HepG2 (cell line): ENCODE results near the gene ICAM3. TPM values are rescaled to one million over a fixed set of nuclear protein-coding genes. Genes with fewer than 3 reads are reported as not detected.

Experiments
- CBFB ChIP-seq: sonication (generic); formaldehyde crosslinking; IDR thresholded peaks from 2 replicates; pipeline ENCODE4 v1.4.0; 2020; ENCODE audit warnings: missing genetic modification reagents
- CBX5 ChIP-seq: sonication (generic); formaldehyde crosslinking; IDR thresholded peaks from 2 replicates; pipeline ENCODE4 v1.4.0; 2020; ENCODE audit warnings: missing genetic modification reagents, borderline replicate concordance
- MED1 ChIP-seq: sonication (generic); formaldehyde crosslinking; IDR thresholded peaks from 2 replicates; pipeline ENCODE4 v1.4.0; 2020; ENCODE audit warnings: missing genetic modification reagents
- NR2F1 ChIP-seq, 2 experiments: fragments of 450-650 bp in 1 of 2; formaldehyde crosslinking in 1 of 2; IDR thresholded peaks; 2 replicates each; pipeline versions ENCODE4 v1.5.0 to v1.6.1; 2016 to 2020; ENCODE audit warnings: mild to moderate bottlenecking in 1 of 2, missing compliant biosample characterization in 1 of 2, missing genetic modification reagents in 1 of 2, moderate library complexity in 1 of 2
- PAX8 ChIP-seq: sonication (generic); formaldehyde crosslinking; IDR thresholded peaks from 2 replicates; pipeline ENCODE4 v1.8.0; 2022; ENCODE audit warnings: mild to moderate bottlenecking, missing genetic modification reagents, borderline replicate concordance
- PCBP1 ChIP-seq: fragments of 200-400 bp; formaldehyde crosslinking; IDR thresholded peaks from 2 replicates; pipeline ENCODE4 v1.6.1; 2017; ENCODE audit warnings: mild to moderate bottlenecking, low read depth, low read length, borderline replicate concordance
- SAP130 ChIP-seq: IDR thresholded peaks from 2 replicates; pipeline ENCODE4 v1.6.1; 2016; ENCODE audit warnings: low read depth
- SRSF1 ChIP-seq: fragments of 200-400 bp; formaldehyde crosslinking; optimal IDR thresholded peaks from 2 replicates; pipeline ENCODE3; 2017; ENCODE audit warnings: mild to moderate bottlenecking, low read depth, low read length, moderate library complexity
- ZBTB39 ChIP-seq: sonication (generic); formaldehyde crosslinking; IDR thresholded peaks from 2 replicates; pipeline ENCODE4 v1.5.0; 2020; ENCODE audit warnings: missing genetic modification reagents
- ZNF282 ChIP-seq: fragments of 450-650 bp; IDR thresholded peaks from 2 replicates; pipeline ENCODE4 v1.6.1; 2018; ENCODE audit not compliant: partially characterized antibody
- ZNF709 ChIP-seq: sonication (generic); formaldehyde crosslinking; IDR thresholded peaks from 2 replicates; pipeline ENCODE4 v1.5.0; 2020; ENCODE audit warnings: mild to moderate bottlenecking, missing genetic modification reagents
- ZNF781 ChIP-seq: sonication (generic); formaldehyde crosslinking; IDR thresholded peaks from 2 replicates; pipeline ENCODE4 v1.5.1; 2020; ENCODE audit warnings: borderline replicate concordance, mild to moderate bottlenecking, missing genetic modification reagents; ENCODE audit errors: not compliant biosample characterization
- ZSCAN21 ChIP-seq: sonication (generic); formaldehyde crosslinking; IDR thresholded peaks from 2 replicates; pipeline ENCODE4 v1.8.0; 2022; ENCODE audit warnings: mild to moderate bottlenecking, missing genetic modification reagents, moderate library complexity, borderline replicate concordance
- polyA plus RNA-seq, 8 experiments: library from polyadenylated mRNA; depleted of rRNA in 3 of 8; stranded (reverse) in 7 of 8; unstranded in 1 of 8; fragments of >200 nt; fragmentation: Illumina TruSeq in 4 of 8; extraction: Trizol in 4 of 8; gene quantifications; 2 replicates each; pipeline versions ENCODE4 v1.2.1 to v1.2.3, GENCODE V29; 2011 to 2016; ENCODE audit warnings: low read depth in 4 of 8, missing spikeins in 1 of 8, mixed read lengths in 1 of 8; ENCODE audit not compliant: insufficient read depth in 1 of 8
- total RNA-seq, 5 experiments: library from RNA; depleted of rRNA; stranded (reverse); fragments of >200 nt; fragmentation: Illumina TruSeq; extraction: Trizol; gene quantifications; 2 replicates each; pipeline ENCODE4 v1.2.3, GENCODE V29; 2016; ENCODE audit warnings: low read depth in 1 of 5
- TF ChIP-seq, protein P1 (sequence below): sonication (generic); formaldehyde crosslinking; IDR thresholded peaks from 2 replicates; pipeline ENCODE4 v1.5.0; 2020; ENCODE audit warnings: missing genetic modification reagents
- TF ChIP-seq, protein P2 (sequence below): IDR thresholded peaks from 2 replicates; pipeline ENCODE4 v1.6.1; 2012; ENCODE audit warnings: low read length, improper control_type of control experiment
- TF ChIP-seq, protein P3 (sequence below): sonication (generic); formaldehyde crosslinking; IDR thresholded peaks from 2 replicates; pipeline ENCODE4 v1.8.1; 2023; ENCODE audit warnings: mild to moderate bottlenecking, missing genetic modification reagents
- TF ChIP-seq, protein P4 (sequence below): sonication (generic); formaldehyde crosslinking; conservative IDR thresholded peaks from 2 replicates; pipeline ENCODE4 v1.4.0; 2020; ENCODE audit warnings: mild to moderate bottlenecking, missing genetic modification reagents, moderate library complexity

ICAM3 gene
- total and polyA plus RNA-seq, 2 of the 13 experiments (the other 11 are each of a cell fraction or from before 2014, with no cell fraction given), result 14.1 to 21.0 TPM

DNA sequence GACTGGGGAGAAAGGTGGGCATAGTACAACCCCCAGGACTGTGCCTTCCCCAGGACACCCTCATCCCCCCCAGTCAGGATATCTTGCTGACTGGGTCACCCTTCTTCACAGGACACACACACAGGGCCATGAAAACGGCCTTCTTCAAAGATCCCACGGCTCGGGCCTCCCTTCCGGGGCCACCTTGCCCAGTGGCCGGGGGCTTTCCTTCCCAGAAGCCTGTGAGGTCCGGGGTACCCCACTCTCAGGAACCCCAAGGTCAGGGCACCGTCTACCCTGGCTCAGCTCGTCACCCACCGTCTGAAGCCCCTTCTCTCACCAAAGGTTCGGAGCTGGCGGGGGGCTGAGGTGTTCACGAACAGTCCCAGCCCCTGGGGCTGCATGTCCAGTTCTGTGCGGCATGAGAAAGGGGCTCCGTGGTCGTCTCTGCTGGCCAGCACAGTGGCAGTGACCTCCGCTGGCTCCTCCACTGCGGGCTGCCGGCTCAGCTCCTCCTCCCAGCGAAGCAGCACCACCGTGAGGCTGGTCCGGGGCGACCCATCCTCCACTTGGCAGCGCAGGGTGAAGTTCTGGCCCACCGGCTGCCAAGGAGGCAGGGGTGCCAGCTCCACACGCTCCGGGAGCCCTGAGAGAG lies 4.0 kb downstream of the ICAM3 start (continued):
- TF ChIP-seq PCBP1 (no peak), ZSCAN21 (no peak), ZBTB39 (no peak), NR2F1 (CRISPR knock-in tag; IDR thresholded peaks at IDR 0.05) (0 out of 4 replicates have a peak, but pooled peaks of 1 of the 2 experiments have one; percentile 12), ZNF282 (no peak), CBX5 (CRISPR knock-in tag) (peak; percentile 34; the same call in 1 of the 2 replicates), SAP130 (CRISPR knock-in tag) (peak; percentile 49), ZNF709 (CRISPR knock-in tag) (no peak), CBFB (CRISPR knock-in tag) (no peak), SRSF1 (peak; percentile 68), MED1 (CRISPR knock-in tag) (peak; percentile 43; the same call in 1 of the 2 replicates), PAX8 (CRISPR knock-in tag) (no peak), ZNF781 (no peak)
- TF ChIP-seq, protein P1, sequence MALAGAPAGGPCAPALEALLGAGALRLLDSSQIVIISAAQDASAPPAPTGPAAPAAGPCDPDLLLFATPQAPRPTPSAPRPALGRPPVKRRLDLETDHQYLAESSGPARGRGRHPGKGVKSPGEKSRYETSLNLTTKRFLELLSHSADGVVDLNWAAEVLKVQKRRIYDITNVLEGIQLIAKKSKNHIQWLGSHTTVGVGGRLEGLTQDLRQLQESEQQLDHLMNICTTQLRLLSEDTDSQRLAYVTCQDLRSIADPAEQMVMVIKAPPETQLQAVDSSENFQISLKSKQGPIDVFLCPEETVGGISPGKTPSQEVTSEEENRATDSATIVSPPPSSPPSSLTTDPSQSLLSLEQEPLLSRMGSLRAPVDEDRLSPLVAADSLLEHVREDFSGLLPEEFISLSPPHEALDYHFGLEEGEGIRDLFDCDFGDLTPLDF (CRISPR knock-in tag), result no peak
- TF ChIP-seq, protein P2, sequence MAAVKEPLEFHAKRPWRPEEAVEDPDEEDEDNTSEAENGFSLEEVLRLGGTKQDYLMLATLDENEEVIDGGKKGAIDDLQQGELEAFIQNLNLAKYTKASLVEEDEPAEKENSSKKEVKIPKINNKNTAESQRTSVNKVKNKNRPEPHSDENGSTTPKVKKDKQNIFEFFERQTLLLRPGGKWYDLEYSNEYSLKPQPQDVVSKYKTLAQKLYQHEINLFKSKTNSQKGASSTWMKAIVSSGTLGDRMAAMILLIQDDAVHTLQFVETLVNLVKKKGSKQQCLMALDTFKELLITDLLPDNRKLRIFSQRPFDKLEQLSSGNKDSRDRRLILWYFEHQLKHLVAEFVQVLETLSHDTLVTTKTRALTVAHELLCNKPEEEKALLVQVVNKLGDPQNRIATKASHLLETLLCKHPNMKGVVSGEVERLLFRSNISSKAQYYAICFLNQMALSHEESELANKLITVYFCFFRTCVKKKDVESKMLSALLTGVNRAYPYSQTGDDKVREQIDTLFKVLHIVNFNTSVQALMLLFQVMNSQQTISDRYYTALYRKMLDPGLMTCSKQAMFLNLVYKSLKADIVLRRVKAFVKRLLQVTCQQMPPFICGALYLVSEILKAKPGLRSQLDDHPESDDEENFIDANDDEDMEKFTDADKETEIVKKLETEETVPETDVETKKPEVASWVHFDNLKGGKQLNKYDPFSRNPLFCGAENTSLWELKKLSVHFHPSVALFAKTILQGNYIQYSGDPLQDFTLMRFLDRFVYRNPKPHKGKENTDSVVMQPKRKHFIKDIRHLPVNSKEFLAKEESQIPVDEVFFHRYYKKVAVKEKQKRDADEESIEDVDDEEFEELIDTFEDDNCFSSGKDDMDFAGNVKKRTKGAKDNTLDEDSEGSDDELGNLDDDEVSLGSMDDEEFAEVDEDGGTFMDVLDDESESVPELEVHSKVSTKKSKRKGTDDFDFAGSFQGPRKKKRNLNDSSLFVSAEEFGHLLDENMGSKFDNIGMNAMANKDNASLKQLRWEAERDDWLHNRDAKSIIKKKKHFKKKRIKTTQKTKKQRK, result no peak
- TF ChIP-seq, protein P3, sequence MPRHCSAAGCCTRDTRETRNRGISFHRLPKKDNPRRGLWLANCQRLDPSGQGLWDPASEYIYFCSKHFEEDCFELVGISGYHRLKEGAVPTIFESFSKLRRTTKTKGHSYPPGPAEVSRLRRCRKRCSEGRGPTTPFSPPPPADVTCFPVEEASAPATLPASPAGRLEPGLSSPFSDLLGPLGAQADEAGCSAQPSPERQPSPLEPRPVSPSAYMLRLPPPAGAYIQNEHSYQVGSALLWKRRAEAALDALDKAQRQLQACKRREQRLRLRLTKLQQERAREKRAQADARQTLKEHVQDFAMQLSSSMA (CRISPR knock-in tag), result no peak
- TF ChIP-seq, protein P4, sequence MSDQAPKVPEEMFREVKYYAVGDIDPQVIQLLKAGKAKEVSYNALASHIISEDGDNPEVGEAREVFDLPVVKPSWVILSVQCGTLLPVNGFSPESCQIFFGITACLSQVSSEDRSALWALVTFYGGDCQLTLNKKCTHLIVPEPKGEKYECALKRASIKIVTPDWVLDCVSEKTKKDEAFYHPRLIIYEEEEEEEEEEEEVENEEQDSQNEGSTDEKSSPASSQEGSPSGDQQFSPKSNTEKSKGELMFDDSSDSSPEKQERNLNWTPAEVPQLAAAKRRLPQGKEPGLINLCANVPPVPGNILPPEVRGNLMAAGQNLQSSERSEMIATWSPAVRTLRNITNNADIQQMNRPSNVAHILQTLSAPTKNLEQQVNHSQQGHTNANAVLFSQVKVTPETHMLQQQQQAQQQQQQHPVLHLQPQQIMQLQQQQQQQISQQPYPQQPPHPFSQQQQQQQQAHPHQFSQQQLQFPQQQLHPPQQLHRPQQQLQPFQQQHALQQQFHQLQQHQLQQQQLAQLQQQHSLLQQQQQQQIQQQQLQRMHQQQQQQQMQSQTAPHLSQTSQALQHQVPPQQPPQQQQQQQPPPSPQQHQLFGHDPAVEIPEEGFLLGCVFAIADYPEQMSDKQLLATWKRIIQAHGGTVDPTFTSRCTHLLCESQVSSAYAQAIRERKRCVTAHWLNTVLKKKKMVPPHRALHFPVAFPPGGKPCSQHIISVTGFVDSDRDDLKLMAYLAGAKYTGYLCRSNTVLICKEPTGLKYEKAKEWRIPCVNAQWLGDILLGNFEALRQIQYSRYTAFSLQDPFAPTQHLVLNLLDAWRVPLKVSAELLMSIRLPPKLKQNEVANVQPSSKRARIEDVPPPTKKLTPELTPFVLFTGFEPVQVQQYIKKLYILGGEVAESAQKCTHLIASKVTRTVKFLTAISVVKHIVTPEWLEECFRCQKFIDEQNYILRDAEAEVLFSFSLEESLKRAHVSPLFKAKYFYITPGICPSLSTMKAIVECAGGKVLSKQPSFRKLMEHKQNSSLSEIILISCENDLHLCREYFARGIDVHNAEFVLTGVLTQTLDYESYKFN (CRISPR knock-in tag), result no peak
